SK-N-SH (cell line): Measurements from ENCODE around the gene TM9SF3. TPM values are rescaled to one million over a fixed set of nuclear protein-coding genes. Genes with fewer than 3 reads are reported as not detected.

Experiments
- CTCF ChIA-PET: fragments of 300-600, 350-600 bp; formaldehyde crosslinking; extraction: SDS; loops from one replicate; lab custom pipeline; 2021; lab: Yijun Ruan, JAX
- POLR2A ChIA-PET: fragments of 350-600 bp; sonication (Branson Sonifier 250); formaldehyde crosslinking; extraction: SDS; loops from one replicate; lab custom pipeline; 2020; ENCODE audit warnings: antibody characterized with exemption, inconsistent platforms; lab: Yijun Ruan, JAX
- DNase-seq: peaks from one replicate; pipeline ENCODE4 v3.0.0; 2012
- H2AFZ ChIP-seq: fragments of 200-600 bp; sonication (generic); 2 replicates; pipeline ENCODE4 v1.8.1; 2016; ENCODE audit warnings: antibody characterized with exemption, mild to moderate bottlenecking, low read depth
- H3F3A ChIP-seq: fragments of 200-600 bp; sonication (generic); replicated peaks from 2 replicates; pipeline ENCODE3; 2016; ENCODE audit warnings: antibody characterized with exemption, mild to moderate bottlenecking; ENCODE audit not compliant: insufficient read depth
- H3K27ac ChIP-seq, 2 experiments: fragments of 200-500 bp in 1 of 2; fragments of 200-600 bp in 1 of 2; sonication (Bioruptor generic) in 1 of 2; sonication (generic), shearing (Covaris generic) in 1 of 2; 2 replicates each; pipeline versions ENCODE4 v1.5.1 to v1.6.1; 2014 to 2016; ENCODE audit warnings: low read depth in 2 of 2, inconsistent platforms in 1 of 2, low read length in 1 of 2, mild to moderate bottlenecking in 1 of 2, mixed read lengths in 1 of 2
- H3K27me3 ChIP-seq: fragments of 200-600 bp; sonication (generic), shearing (Covaris generic); 2 replicates; pipeline ENCODE4 v1.6.1; 2016; ENCODE audit warnings: mixed run types; ENCODE audit not compliant: insufficient read depth
- H3K36me3 ChIP-seq, 2 experiments: fragments of 200-500 bp in 1 of 2; fragments of 200-600 bp in 1 of 2; sonication (Bioruptor generic) in 1 of 2; sonication (generic) in 1 of 2; replicated peaks in 1 of 2; 2 replicates each; pipeline versions ENCODE3 to v1.5.1; 2014 to 2016; ENCODE audit warnings: low read length in 1 of 2, mild to moderate bottlenecking in 1 of 2; ENCODE audit not compliant: insufficient read depth in 2 of 2, control insufficient read depth in 1 of 2
- H3K4me1 ChIP-seq, 2 experiments: fragments of 200-500 bp in 1 of 2; fragments of 200-600 bp in 1 of 2; sonication (Bioruptor generic) in 1 of 2; sonication (generic), shearing (Covaris generic) in 1 of 2; 2 replicates each; pipeline versions ENCODE4 v1.5.1 to v1.6.1; 2014 to 2016; ENCODE audit warnings: low read depth in 1 of 2, low read length in 1 of 2, mixed run types in 1 of 2; ENCODE audit not compliant: insufficient read depth in 2 of 2, control insufficient read depth in 1 of 2
- H3K4me2 ChIP-seq: fragments of 200-600 bp; sonication (generic), shearing (Covaris generic); 2 replicates; pipeline ENCODE4 v1.6.1; 2017; ENCODE audit warnings: mixed run types
- H3K4me3 ChIP-seq, 2 experiments: fragments of 200-500 bp in 1 of 2; fragments of 200-600 bp in 1 of 2; sonication (Bioruptor generic) in 1 of 2; sonication (generic), shearing (Covaris generic) in 1 of 2; 2 replicates each; pipeline versions ENCODE4 v1.5.1 to v1.8.1; 2014 to 2016; ENCODE audit warnings: low read depth in 2 of 2, inconsistent platforms in 1 of 2, low read length in 1 of 2, mild to moderate bottlenecking in 1 of 2, mixed read lengths in 1 of 2, moderate library complexity in 1 of 2
- H3K79me2 ChIP-seq: fragments of 200-600 bp; sonication (generic); 2 replicates; pipeline ENCODE4 v1.8.1; 2017; ENCODE audit warnings: mild to moderate bottlenecking; ENCODE audit not compliant: insufficient read depth
- H3K9ac ChIP-seq: fragments of 200-600 bp; sonication (generic); 2 replicates; pipeline ENCODE4 v1.6.1; 2017; ENCODE audit warnings: mixed run types
- H3K9me2 ChIP-seq: fragments of 200-600 bp; sonication (generic); 2 replicates; pipeline ENCODE4 v1.6.1; 2017; ENCODE audit warnings: mixed run types
- H3K9me3 ChIP-seq: fragments of 200-600 bp; sonication (generic); 2 replicates; pipeline ENCODE4 v1.6.1; 2017; ENCODE audit warnings: mixed run types, mild to moderate bottlenecking, moderate library complexity
- H4K20me1 ChIP-seq: fragments of 200-600 bp; sonication (generic); 2 replicates; pipeline ENCODE4 v1.6.1; 2017; ENCODE audit warnings: mild to moderate bottlenecking, mixed run types; ENCODE audit not compliant: insufficient read depth
- CHD2 ChIP-seq: fragments of 150-350 bp; IDR thresholded peaks from 2 replicates; pipeline ENCODE4 v1.6.1; 2018; ENCODE audit warnings: low read length; ENCODE audit not compliant: partially characterized antibody
- ELF1 ChIP-seq: IDR thresholded peaks from 2 replicates; pipeline ENCODE4 v1.4.0; 2012
- FOXJ3 ChIP-seq: sonication (generic); formaldehyde crosslinking; IDR thresholded peaks from 2 replicates; pipeline ENCODE4 v1.5.1; 2020; ENCODE audit warnings: mild to moderate bottlenecking, missing genetic modification reagents
- FOXM1 ChIP-seq: IDR thresholded peaks from 2 replicates; pipeline ENCODE4 v1.4.0; 2012; ENCODE audit warnings: low read depth, mild to moderate bottlenecking
- GABPA ChIP-seq: IDR thresholded peaks from 2 replicates; pipeline ENCODE4 v1.4.0; 2012; ENCODE audit warnings: low read depth, mild to moderate bottlenecking
- JUND ChIP-seq: IDR thresholded peaks from 2 replicates; pipeline ENCODE4 v1.4.0; 2012
- MXI1 ChIP-seq: IDR thresholded peaks from 2 replicates; pipeline ENCODE4 v1.6.1; 2012; ENCODE audit warnings: mild to moderate bottlenecking, low read depth, low read length, improper control_type of control experiment
- NFIC ChIP-seq: IDR thresholded peaks from 2 replicates; pipeline ENCODE4 v1.4.0; 2012; ENCODE audit warnings: borderline replicate concordance
- POLR2AphosphoS5 ChIP-seq: IDR thresholded peaks from 2 replicates; pipeline ENCODE4 v1.6.1; 2012; ENCODE audit warnings: low read depth, low read length
- RAD21 ChIP-seq: IDR thresholded peaks from 2 replicates; pipeline ENCODE4 v1.6.1; 2012; ENCODE audit warnings: mild to moderate bottlenecking, low read length
- RXRA ChIP-seq: IDR thresholded peaks from 2 replicates; pipeline ENCODE4 v1.4.0; 2012; ENCODE audit warnings: low read depth, mild to moderate bottlenecking, borderline replicate concordance
- SMC3 ChIP-seq: IDR thresholded peaks from 2 replicates; pipeline ENCODE4 v1.6.1; 2012; ENCODE audit warnings: low read depth, low read length, improper control_type of control experiment
- TAF1 ChIP-seq: IDR thresholded peaks from 2 replicates; pipeline ENCODE4 v1.6.1; 2012; ENCODE audit warnings: low read depth, mild to moderate bottlenecking, low read length, moderate library complexity, borderline replicate concordance
- TCF12 ChIP-seq: IDR thresholded peaks from 2 replicates; pipeline ENCODE4 v1.4.0; 2012
- TEAD4 ChIP-seq: IDR thresholded peaks from 2 replicates; pipeline ENCODE4 v1.4.0; 2012; ENCODE audit warnings: mild to moderate bottlenecking, borderline replicate concordance; ENCODE audit not compliant: insufficient read depth
- YY1 ChIP-seq: IDR thresholded peaks from 2 replicates; pipeline ENCODE4 v1.4.0; 2012; ENCODE audit warnings: low read depth, mild to moderate bottlenecking
- WGBS: methylation state at CpG from one replicate; pipeline ENCODE4 v1.1.6; 2017; ENCODE audit warnings: low lambda C conversion rate; 5-methylcytosine and 5-hydroxymethylcytosine counted together
- polyA plus RNA-seq, 3 experiments: library from polyadenylated mRNA; depleted of rRNA; stranded (reverse); fragments of >200 nt; gene quantifications; 2 replicates each; pipeline ENCODE4 v1.2.3, GENCODE V29; 2012
- TF ChIP-seq, protein P1 (sequence below): fragments of 200-600 bp; sonication (generic); IDR thresholded peaks from 2 replicates; pipeline ENCODE4 v1.6.1; 2017; ENCODE audit warnings: antibody characterized with exemption, mild to moderate bottlenecking, moderate library complexity
- TF ChIP-seq, protein P2 (sequence below): IDR thresholded peaks from 2 replicates; pipeline ENCODE4 v1.4.0; 2012; ENCODE audit warnings: low read depth, borderline replicate concordance
- TF ChIP-seq, protein P3 (sequence below): IDR thresholded peaks from 2 replicates; pipeline ENCODE4 v1.4.0; 2012; ENCODE audit warnings: low read depth
- TF ChIP-seq, protein P4 (sequence below): fragments of 150-350 bp; IDR thresholded peaks from 2 replicates; pipeline ENCODE4 v1.6.1; 2016; ENCODE audit warnings: mild to moderate bottlenecking, low read depth, low read length

The TM9SF3 gene
- polyA plus RNA-seq, 1 of the 3 experiments (the other 2 are of a cell fraction): 24.9 TPM

DNA sequence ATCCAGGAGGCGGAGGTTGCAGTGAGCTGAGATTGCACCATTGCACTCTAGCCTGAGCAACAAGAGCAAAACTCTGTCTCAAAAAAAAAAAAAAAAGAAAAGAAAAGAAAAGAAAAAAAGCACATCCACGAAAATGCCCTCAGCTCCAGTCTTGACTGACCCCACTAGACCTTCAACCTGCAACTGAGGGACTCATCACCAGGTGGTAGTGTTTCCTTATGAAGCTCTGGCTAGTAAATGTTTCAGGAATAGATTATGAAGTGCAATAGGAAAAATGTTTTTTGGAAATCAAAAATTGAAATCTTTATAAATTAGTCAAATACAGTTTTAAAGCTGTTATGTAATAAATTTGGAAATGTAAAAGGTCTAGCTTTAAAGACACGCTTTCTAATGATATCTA is 95.5 kb downstream of the TM9SF3 start:
- Histone ChIP-seq H3F3A (no peaks in the 10 kb centered on the region), H3K9me2 (no peaks in the 10 kb centered on the region), H3K4me2 (no peak overlapping the region), H3K27me3 (no peaks in the 10 kb centered on the region), H3K79me2 (no peaks in the 10 kb centered on the region), H3K9me3 (no peaks in the 10 kb centered on the region), H3K36me3 (no peaks in the 10 kb centered on the region), H3K27ac (no peak overlapping the region), H4K20me1 (no peaks in the 10 kb centered on the region), H3K4me3 (no peak overlapping the region), H3K4me1 (no peaks in the 10 kb centered on the region), H2AFZ (no peak overlapping the region), H3K9ac (no peak overlapping the region)
- DNase-seq: peak; percentile 43
- TF ChIP-seq NFIC (no peak), SMC3 (peak; percentile 19; the same call in 1 of the 2 replicates), RAD21 (peak; percentile 61)
- TF ChIP-seq, protein P1, sequence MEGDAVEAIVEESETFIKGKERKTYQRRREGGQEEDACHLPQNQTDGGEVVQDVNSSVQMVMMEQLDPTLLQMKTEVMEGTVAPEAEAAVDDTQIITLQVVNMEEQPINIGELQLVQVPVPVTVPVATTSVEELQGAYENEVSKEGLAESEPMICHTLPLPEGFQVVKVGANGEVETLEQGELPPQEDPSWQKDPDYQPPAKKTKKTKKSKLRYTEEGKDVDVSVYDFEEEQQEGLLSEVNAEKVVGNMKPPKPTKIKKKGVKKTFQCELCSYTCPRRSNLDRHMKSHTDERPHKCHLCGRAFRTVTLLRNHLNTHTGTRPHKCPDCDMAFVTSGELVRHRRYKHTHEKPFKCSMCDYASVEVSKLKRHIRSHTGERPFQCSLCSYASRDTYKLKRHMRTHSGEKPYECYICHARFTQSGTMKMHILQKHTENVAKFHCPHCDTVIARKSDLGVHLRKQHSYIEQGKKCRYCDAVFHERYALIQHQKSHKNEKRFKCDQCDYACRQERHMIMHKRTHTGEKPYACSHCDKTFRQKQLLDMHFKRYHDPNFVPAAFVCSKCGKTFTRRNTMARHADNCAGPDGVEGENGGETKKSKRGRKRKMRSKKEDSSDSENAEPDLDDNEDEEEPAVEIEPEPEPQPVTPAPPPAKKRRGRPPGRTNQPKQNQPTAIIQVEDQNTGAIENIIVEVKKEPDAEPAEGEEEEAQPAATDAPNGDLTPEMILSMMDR: peak; percentile 46
- ChIA-PET POLR2A (interaction anchor here (0.7 kb wide), 1 partner anchor 1501 kb away, joined by 3 read pairs; no protein-coding TSS in a partner anchor), CTCF (interaction anchor here (0.7 to 3.8 kb wide), 16 partner anchors 10 to 534 kb away, joined by 3 to 23 read pairs (median 4); partner anchors contain the start of gene TLL2)
- 64% methylated on average over 3 of the region's 3 CpGs for WGBS

DNA sequence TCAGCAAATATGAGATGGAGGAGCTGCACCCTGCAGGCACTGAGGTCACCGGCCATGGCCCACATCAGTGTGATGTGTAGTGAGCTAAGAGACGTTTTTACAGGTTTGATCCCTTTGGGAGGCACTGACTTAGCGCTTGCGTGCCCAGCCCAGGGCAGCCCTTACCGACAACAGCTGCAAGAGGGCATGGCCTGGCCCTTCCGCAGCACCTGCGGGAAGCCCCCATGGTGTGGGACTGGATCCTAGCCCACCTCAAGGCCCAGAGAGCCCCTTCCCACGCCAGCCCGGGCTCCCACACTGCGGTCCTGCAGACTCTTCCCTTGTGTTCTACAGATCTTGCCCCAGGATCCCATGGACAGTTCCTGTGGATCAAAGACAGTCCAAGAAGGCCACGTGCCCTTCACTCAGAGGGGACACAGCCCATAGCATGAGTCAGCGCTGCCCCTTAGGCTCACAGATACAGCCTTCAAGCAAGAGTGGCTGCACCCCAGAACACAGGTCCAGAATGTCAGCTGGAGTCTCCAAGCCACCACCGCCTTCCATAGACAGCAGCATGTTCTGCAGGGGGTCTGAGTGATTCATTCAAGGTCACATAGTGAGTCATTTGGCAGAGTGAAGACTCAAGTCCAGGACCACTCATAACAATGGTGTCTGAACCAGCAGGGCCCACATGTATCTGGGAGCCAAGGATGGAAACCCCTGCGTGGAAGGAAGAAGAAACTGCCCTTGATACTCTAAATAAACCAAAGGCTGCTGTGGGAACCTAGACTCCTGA is 98.5 kb downstream of the TM9SF3 start:
- Histone ChIP-seq H3K4me2 (no peak overlapping the region), H3K9ac (no peak overlapping the region), H2AFZ (no peak overlapping the region), H3K36me3 (no peaks in the 10 kb centered on the region), H3F3A (no peaks in the 10 kb centered on the region), H3K9me2 (no peaks in the 10 kb centered on the region), H3K4me3 (no peak overlapping the region), H3K27ac (no peak overlapping the region), H4K20me1 (no peaks in the 10 kb centered on the region), H3K9me3 (no peaks in the 10 kb centered on the region), H3K79me2 (no peaks in the 10 kb centered on the region), H3K4me1 (no peaks in the 10 kb centered on the region), H3K27me3 (no peaks in the 10 kb centered on the region)
- ChIA-PET CTCF (interaction anchor here (1.2 kb wide), 1 partner anchor 113 kb away, joined by 4 read pairs; no protein-coding TSS in a partner anchor), POLR2A (no interaction called here)
- TF ChIP-seq TAF1 (no peak), ELF1 (no peak), CHD2 (no peak), SMC3 (no peak), FOXM1 (no peak), GABPA (no peak), YY1 (no peak), POLR2AphosphoS5 (no peak), FOXJ3 (CRISPR knock-in tag) (no peak), TCF12 (no peak), RXRA (no peak), MXI1 (no peak), JUND (no peak), TEAD4 (no peak)
- TF ChIP-seq, protein P2, sequence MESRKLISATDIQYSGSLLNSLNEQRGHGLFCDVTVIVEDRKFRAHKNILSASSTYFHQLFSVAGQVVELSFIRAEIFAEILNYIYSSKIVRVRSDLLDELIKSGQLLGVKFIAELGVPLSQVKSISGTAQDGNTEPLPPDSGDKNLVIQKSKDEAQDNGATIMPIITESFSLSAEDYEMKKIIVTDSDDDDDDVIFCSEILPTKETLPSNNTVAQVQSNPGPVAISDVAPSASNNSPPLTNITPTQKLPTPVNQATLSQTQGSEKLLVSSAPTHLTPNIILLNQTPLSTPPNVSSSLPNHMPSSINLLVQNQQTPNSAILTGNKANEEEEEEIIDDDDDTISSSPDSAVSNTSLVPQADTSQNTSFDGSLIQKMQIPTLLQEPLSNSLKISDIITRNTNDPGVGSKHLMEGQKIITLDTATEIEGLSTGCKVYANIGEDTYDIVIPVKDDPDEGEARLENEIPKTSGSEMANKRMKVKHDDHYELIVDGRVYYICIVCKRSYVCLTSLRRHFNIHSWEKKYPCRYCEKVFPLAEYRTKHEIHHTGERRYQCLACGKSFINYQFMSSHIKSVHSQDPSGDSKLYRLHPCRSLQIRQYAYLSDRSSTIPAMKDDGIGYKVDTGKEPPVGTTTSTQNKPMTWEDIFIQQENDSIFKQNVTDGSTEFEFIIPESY: no peak
- TF ChIP-seq, protein P3, sequence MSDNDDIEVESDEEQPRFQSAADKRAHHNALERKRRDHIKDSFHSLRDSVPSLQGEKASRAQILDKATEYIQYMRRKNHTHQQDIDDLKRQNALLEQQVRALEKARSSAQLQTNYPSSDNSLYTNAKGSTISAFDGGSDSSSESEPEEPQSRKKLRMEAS: no peak
- TF ChIP-seq, protein P4, sequence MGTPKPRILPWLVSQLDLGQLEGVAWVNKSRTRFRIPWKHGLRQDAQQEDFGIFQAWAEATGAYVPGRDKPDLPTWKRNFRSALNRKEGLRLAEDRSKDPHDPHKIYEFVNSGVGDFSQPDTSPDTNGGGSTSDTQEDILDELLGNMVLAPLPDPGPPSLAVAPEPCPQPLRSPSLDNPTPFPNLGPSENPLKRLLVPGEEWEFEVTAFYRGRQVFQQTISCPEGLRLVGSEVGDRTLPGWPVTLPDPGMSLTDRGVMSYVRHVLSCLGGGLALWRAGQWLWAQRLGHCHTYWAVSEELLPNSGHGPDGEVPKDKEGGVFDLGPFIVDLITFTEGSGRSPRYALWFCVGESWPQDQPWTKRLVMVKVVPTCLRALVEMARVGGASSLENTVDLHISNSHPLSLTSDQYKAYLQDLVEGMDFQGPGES: no peak
- 56% methylated on average over 6 of the region's 14 CpGs for WGBS
- no peak for DNase-seq
